CD4-positive, alpha-beta T cell (primary cell): ENCODE data around the gene ST6GALNAC3. TPM values are rescaled to one million over a fixed set of nuclear protein-coding genes. Genes with fewer than 3 reads are reported as not detected.

ENCODE experiments used
- ATAC-seq: fragments of 200-7000 bp; cut with Tn5 transposase; one replicate; pipeline ENCODE4 v1.10.0; 2022; ENCODE audit warnings: mild to moderate bottlenecking; ENCODE audit not compliant: poor library complexity
- CTCF ChIA-PET: fragments of 350-600 bp; sonication (Branson Sonifier 250); formaldehyde crosslinking; loops from one replicate; lab custom pipeline; 2021; ENCODE audit warnings: antibody characterized with exemption, inconsistent platforms; lab: Charles Lee
- POLR2A ChIA-PET: fragments of 350-600 bp; sonication (Branson Sonifier 250); formaldehyde crosslinking; loops from one replicate; lab custom pipeline; 2021; ENCODE audit warnings: antibody characterized with exemption, inconsistent platforms; lab: Charles Lee
- DNase-seq, 14 experiments: peaks; one replicate each; pipeline ENCODE4 v3.0.0-alpha.2; 2013 to 2020; ENCODE audit warnings: mixed read lengths in 2 of 14
- H3K27ac ChIP-seq, 2 donors: one replicate each; pipeline versions ENCODE4 v1.5.1 to v1.7.0; 2013; ENCODE audit warnings: low read length in 2 of 2, low read depth in 1 of 2, mild to moderate bottlenecking in 1 of 2
- H3K27me3 ChIP-seq, 2 experiments: 1 replicate in 1 of 2; 2 replicates in 1 of 2; pipeline versions ENCODE4 v1.6.1 to v1.7.0; 2013; ENCODE audit warnings: low read length in 2 of 2, control low read depth in 1 of 2, mild to moderate bottlenecking in 1 of 2, moderate library complexity in 1 of 2; ENCODE audit not compliant: insufficient read depth in 2 of 2, control insufficient read depth in 1 of 2
- H3K36me3 ChIP-seq: one replicate; pipeline ENCODE4 v1.6.1; 2013; ENCODE audit warnings: low read length, control low read depth; ENCODE audit not compliant: insufficient read depth
- H3K4me1 ChIP-seq: one replicate; pipeline ENCODE4 v1.6.1; 2013; ENCODE audit warnings: low read length, control low read depth; ENCODE audit not compliant: insufficient read depth
- H3K4me3 ChIP-seq: one replicate; pipeline ENCODE4 v1.5.1; 2013; ENCODE audit warnings: mild to moderate bottlenecking, low read length, moderate library complexity
- H3K9me3 ChIP-seq, 2 experiments: 1 replicate in 1 of 2; 2 replicates in 1 of 2; pipeline versions ENCODE4 v1.6.1 to v1.7.0; 2013; ENCODE audit warnings: low read length in 2 of 2, mild to moderate bottlenecking in 2 of 2, control low read depth in 1 of 2, moderate library complexity in 1 of 2; ENCODE audit not compliant: control insufficient read depth in 1 of 2, insufficient read depth in 1 of 2
- H3K27ac Mint-ChIP-seq: one replicate; pipeline ENCODE4 v1.8.0; 2020; ENCODE audit warnings: mixed read lengths
- H3K27me3 Mint-ChIP-seq: one replicate; pipeline ENCODE4 v1.8.0; 2021; ENCODE audit warnings: mixed read lengths
- H3K36me3 Mint-ChIP-seq: one replicate; pipeline ENCODE4 v1.8.0; 2021; ENCODE audit warnings: low read depth, mixed read lengths
- H3K4me1 Mint-ChIP-seq: one replicate; pipeline ENCODE4 v1.8.0; 2021; ENCODE audit warnings: low read depth, mixed read lengths
- H3K4me3 Mint-ChIP-seq: one replicate; pipeline ENCODE4 v1.8.0; 2020; ENCODE audit warnings: mild to moderate bottlenecking, mixed read lengths
- H3K9me3 Mint-ChIP-seq: one replicate; pipeline ENCODE4 v1.8.0; 2020; ENCODE audit warnings: mixed read lengths
- intact Hi-C, 2 experiments: fragments of 100-400 bp; cut with DNase I in 1 of 2; cut with micrococcal nuclease in 1 of 2; formaldehyde crosslinking; loops; one replicate each; pipeline versions ENCODE4 v1.15.1 to v1.9.0; 2023 to 2025; cut with DNase I, micrococcal nuclease
- polyA plus RNA-seq, 2 donors: library from polyadenylated mRNA; unstranded; fragments of 120-200 nt; gene quantifications; one replicate each; pipeline ENCODE4 v1.2.1, GENCODE V29; 2013
- total RNA-seq, 174 experiments: library from RNA in 2 of 174; stranded (reverse) in 2 of 174; gene quantifications; one replicate each; pipeline ENCODE4 v1.2.3 and lab custom pipeline; 2021 to 2026
- TF ChIP-seq, protein P1 (sequence below): fragments of 200-600 bp; IDR thresholded peaks from one replicate; pipeline ENCODE4 v1.8.0; 2022; ENCODE audit warnings: antibody characterized with exemption, mild to moderate bottlenecking

The ST6GALNAC3 gene
- total RNA-seq (1 to 10 TPM in 1 of 2 experiments, under 1 TPM in 1; 0.77 to 1.3 TPM), total RNA-seq (lab: John Stamatoyannopoulos, UW) (0 to 8.6 (median 1.0) reads per million in 172 experiments)
- 1.1 TPM for polyA plus RNA-seq (2013, experiment 1 of 2)
- 0.84 TPM for polyA plus RNA-seq (2013, experiment 2 of 2)

DNA sequence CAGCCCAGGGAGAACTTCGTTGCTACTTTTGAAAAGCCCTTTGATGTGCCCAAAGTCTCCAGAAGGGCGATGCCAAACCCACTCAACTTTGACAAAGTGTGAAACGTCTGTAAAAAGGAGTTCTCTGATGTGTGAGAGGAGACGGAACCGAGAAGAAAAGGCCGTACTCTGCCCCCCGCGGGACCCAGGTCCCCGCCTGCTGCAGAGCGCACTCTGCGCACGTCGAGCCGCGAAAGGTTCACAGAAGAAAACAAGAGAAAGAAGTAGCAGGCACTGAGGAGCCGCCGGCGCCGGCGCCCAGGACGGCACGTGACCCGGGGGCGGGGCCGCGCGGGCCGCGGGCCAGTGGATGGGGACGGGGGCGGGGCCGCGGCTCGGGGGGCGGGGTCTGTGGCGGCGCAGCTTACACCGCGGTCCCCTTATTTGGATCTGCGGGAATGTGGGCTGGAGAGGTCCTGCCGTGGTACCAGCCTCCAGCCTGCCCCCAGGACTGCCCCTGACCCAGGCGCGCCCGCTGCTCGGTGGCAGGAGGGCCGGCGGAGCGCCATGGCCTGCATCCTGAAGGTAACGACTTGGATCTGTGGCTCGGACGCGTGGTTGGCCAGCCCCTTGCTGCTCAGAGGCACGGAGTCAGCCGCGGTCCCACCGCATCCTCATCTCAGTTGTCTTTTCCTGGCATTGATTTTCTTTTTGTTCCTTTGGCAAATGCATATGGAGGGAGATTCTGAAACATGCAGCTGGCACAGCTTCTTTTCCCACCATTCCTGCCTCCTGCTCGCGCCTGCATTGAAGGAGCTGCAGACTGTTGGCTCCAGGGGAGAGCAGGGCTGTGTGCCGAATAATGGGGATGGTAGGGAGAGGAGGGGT, at the start of gene ST6GALNAC3:
Gene ST6GALNAC3 (plus strand): TSS at position 426 of the 867 bp plus-strand sequence.
- ChIA-PET POLR2A (no interaction called here), CTCF (no interaction called here)
- ATAC-seq (peak; percentile 96), DNase-seq (peak; percentile 59 to 91 (median 74))
- Mint-ChIP-seq H3K9me3 (no peaks in the 10 kb centered on the region), H3K4me3 (peak within 1 kb of the TSS; percentile 93), H3K4me1 (peaks cover 23% of the 10 kb centered on the region), H3K27me3 (no peaks in the 10 kb centered on the region), H3K27ac (peak within 1 kb of the TSS; percentile 79), H3K36me3 (no peaks in the 10 kb centered on the region)
- TF ChIP-seq, protein P1, sequence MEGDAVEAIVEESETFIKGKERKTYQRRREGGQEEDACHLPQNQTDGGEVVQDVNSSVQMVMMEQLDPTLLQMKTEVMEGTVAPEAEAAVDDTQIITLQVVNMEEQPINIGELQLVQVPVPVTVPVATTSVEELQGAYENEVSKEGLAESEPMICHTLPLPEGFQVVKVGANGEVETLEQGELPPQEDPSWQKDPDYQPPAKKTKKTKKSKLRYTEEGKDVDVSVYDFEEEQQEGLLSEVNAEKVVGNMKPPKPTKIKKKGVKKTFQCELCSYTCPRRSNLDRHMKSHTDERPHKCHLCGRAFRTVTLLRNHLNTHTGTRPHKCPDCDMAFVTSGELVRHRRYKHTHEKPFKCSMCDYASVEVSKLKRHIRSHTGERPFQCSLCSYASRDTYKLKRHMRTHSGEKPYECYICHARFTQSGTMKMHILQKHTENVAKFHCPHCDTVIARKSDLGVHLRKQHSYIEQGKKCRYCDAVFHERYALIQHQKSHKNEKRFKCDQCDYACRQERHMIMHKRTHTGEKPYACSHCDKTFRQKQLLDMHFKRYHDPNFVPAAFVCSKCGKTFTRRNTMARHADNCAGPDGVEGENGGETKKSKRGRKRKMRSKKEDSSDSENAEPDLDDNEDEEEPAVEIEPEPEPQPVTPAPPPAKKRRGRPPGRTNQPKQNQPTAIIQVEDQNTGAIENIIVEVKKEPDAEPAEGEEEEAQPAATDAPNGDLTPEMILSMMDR: no peak
- intact Hi-C loops: loop anchor here in 1 of 2 experiments (5.0 to 10.0 kb wide), 9 partner anchors 210 to 1930 kb away; partner anchors contain the start of genes ACADM, DNAJB4, FPGT and LRRIQ3
- no peak within 1 kb of the TSS for H3K27ac ChIP-seq
- H3K27me3 ChIP-seq: no peaks in the 10 kb centered on the region
- H3K9me3 ChIP-seq: no peaks in the 10 kb centered on the region
- H3K36me3 ChIP-seq: no peaks in the 10 kb centered on the region
- H3K4me1 ChIP-seq: peaks cover 15% of the 10 kb centered on the region
- H3K4me3 ChIP-seq: peak within 1 kb of the TSS; percentile 80

DNA sequence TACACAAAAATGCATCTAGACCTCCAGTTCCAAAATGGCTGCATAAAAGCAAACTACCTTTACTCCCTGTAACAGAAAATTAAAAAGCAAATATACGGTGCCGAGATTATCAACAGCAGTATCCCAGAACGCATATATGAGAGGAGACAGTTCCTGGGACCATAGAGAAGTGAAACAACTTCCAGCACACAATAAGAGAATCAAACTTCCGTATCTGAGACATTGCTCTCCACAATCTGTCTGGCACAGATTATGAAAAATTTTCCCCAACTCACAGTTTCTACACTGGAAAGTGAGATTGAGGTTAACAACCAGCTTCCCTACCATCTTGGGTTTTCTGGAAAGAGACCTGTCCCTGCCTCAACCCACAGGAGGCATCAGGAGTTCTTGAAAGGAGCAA, 47.2 kb upstream of the ST6GALNAC3 start:
- Mint-ChIP-seq H3K27me3 (peaks cover 5% of the 10 kb centered on the region), H3K4me1 (peaks cover 10% of the 10 kb centered on the region), H3K9me3 (no peaks in the 10 kb centered on the region), H3K27ac (no peak overlapping the region), H3K36me3 (no peaks in the 10 kb centered on the region), H3K4me3 (no peak overlapping the region)
- TF ChIP-seq, protein P1: no peak
- DNase-seq (no peak), ATAC-seq (no peak)
- no peaks in the 10 kb centered on the region for H3K27me3 ChIP-seq
- POLR2A ChIA-PET: no interaction called here
- CTCF ChIA-PET: no interaction called here
- no peak overlapping the region for H3K4me3 ChIP-seq
- no peak overlapping the region for H3K27ac ChIP-seq
- intact Hi-C loops: no loop called here
- H3K4me1 ChIP-seq: no peaks in the 10 kb centered on the region
- H3K36me3 ChIP-seq: no peaks in the 10 kb centered on the region
- no peaks in the 10 kb centered on the region for H3K9me3 ChIP-seq

- Histone ChIP-seq H3K4me1 (no peaks in the 10 kb centered on the region), H3K27me3 (no peaks in the 10 kb centered on the region), H3K36me3 (no peaks in the 10 kb centered on the region), H3K4me3 (no peak overlapping the region), H3K9me3 (no peaks in the 10 kb centered on the region), H3K27ac (no peak overlapping the region)
- H3K4me3 Mint-ChIP-seq: no peak overlapping the region
- DNase-seq: no peak
- no peaks in the 10 kb centered on the region for H3K4me1 Mint-ChIP-seq
- H3K36me3 Mint-ChIP-seq: no peaks in the 10 kb centered on the region
- ChIA-PET CTCF (no interaction called here), POLR2A (no interaction called here)
- peaks cover 5% of the 10 kb centered on the region for H3K27me3 Mint-ChIP-seq
- intact Hi-C loops: no loop called here
- no peak overlapping the region for H3K27ac Mint-ChIP-seq
- H3K9me3 Mint-ChIP-seq: no peaks in the 10 kb centered on the region
- TF ChIP-seq, protein P1: no peak
- no peak for ATAC-seq
These were observed 45.2 kb upstream of the ST6GALNAC3 start for GRCh38 chr1:76029331-76029730.
